AG20443 (cell line): ENCODE results near the gene ANKLE1.

Experiments
- DNase-seq: peaks from one replicate; pipeline ENCODE4 v3.0.0; 2012; ENCODE audit warnings: low spot score, mixed read lengths

ANKLE1 gene

GRCh38 chr19:17307876-17308377, 26.2 kb downstream of the ANKLE1 start:
- DNase-seq, result no peak

DNA sequence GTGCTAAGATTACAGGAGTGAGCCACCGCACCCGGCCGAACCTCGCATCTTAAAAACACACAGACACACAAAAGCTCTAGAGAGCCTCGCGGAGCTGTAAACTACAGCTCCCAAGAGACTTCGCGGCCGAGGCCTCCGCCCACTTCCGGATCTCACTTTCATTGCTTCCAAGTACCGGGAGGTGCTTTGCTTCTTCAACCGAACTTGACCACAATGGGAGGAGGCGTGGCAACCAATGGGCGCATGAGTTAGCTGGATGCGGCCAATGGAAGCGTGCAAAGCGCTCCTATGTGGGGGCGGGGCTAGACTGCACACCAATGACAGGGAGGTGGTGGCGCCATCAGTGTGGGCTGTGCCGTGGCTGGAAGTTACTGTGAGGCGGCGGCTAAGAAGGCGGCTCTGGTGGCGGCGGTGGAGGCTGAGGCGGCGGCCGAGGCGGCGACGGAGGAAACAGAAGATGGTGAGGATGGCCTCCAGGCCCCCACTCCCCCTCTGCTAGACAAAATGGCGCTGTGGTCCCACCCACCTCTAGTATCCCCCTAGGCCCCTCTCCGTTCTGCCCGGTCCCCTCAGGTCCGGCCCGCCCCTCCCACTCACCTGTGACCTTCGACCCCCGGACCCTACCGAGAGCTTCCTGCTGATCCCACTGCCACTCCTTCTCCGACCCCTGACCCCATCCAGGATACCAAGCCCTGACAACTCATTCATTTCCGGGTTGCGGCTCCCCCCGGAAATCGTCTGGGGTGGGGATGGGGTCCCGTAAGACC, 27.7 kb downstream of the ANKLE1 start, which contains the start of gene DDA1:
Gene DDA1 (plus strand): TSS at position 366 of the 767 bp plus-strand sequence. CDS start 92 bp downstream, at position 458.
- peak; percentile 98 for DNase-seq

DNA sequence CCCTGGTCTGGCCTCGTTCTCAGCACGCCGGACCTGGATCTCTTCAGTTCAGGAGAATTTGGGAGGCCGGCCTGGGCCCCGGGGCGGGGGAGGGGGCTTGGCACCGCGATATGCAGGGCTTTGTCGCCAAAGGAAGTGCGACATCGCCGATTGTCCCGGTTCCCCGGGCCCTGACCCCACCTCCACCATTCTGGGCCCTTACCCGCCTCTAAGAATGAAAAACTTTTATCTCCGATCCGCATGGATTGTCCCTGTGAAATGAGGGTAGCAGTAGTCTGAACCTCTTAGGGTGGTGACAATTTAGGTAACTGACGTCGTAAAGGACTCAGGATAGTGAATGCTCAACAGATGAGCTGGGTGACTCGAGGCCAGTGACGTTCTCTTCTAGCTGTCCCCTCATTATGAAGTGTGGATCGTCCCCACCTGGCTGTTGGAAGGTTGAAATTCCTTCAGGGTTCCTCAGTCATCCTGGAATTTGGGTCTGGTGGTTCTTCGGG, 28.3 kb downstream of the ANKLE1 start:
- DNase-seq, result no peak

DNA sequence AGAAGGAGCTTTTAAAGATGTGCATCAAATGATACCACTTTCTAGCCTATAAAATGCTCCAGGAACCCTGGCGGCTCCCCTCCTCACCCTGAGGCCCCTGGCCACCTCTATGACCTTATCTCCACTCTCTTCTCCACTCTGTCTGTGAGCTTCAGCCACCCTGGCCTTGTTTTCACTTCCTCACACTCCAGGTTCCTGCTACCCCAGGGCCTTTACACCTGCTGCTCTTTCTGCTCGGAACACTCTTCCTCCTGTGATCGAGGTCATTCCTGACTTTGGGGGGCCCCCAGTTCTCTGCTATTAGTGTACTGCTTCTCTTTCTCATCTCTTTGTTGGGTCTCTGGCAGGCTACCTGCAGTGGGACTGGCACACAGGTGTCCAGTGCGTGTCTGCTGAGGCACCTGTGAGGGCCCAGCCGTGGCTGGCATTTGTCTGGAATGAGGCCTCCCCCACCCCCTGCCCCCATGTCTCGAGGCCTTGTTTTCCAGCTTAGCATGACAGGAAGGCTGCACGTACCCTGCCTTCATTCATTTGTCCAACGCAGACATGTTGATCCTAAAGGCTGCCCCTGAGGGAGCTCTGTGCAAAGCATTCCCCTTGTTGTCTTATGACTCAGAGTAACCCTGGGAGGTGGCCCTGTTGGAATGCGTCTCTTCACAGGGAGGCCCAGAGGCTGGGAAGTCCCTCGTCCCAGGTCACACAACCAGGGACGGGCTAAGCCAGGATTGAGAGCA, 29.9 kb downstream of the ANKLE1 start:
- DNase-seq, result peak; percentile 46

DNA sequence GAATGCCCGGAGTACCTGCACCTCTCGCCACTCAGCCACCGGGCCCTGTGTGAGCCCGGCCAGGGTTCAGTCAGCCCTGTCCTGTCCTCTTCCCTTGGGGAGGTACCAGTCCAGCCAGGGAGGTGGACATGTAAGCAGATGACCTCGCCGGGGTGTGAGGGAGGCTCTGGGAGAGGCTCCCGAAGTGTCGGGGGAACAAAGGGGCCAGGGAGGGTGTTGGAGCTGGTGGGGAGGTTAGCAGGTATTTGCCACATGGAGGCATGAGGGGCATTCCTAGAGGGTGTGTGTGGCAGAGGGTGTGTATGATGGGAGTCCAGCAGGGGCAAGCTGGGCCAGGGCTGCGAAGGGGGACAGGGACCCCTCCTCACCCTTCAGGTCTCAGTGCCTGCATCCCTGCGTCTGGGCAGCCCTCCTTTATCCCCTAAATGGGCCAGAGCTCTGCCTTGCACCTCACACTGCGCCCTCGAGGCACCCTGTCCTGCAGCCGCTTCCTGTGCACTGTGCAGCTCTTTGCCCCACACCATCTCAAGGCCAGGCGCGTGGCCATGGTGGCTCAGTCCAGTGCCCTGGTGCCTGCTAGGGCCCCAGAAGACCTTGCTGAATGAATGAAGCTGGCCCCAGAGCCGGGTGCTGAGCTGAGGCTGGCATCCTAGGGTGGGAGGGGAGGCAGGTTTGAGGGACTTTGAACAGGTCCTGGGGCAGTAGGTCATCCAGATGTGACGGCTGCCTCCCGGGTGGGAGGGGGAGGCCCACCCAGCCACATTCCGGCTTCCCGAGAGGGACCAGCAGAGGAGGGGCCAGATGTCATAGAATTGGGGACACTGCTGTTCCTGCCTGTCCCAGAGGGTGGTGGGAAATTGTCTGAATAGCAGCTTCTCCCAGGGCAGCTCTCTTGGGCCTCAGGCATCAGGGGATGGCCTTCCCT, 30.8 kb downstream of the ANKLE1 start:
- no peak for DNase-seq

DNA sequence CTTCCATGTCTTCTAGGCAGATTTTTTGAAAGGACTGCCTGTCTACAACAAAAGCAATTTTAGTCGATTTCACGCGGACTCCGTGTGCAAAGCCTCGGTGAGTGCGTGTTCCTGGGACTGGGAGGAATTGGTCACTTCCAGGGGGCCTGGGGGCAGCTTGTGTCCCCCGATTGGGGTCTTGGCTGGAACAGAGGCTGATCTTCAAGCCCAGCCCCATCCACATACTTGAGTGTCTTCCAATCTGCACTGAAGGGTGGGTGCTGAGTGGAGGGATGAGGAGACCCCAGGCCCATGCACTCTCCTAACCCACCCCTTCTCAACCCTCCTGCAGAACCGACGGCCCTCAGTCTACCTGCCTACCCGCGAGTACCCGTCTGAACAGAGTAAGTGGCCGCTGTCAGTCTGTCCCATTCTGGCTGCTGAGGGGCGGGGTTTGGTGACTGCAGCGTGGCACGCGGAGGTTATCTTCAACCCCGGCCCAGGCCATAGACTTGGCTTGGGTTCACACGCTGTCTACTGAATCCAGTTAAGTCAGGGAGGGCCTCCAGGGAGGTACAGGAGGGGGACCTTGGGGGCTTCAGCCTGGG, 32.4 kb downstream of the ANKLE1 start:
- DNase-seq, result no peak

GRCh38 chr19:17318966-17319365, 37.3 kb downstream of the ANKLE1 start:
- no peak for DNase-seq

DNA sequence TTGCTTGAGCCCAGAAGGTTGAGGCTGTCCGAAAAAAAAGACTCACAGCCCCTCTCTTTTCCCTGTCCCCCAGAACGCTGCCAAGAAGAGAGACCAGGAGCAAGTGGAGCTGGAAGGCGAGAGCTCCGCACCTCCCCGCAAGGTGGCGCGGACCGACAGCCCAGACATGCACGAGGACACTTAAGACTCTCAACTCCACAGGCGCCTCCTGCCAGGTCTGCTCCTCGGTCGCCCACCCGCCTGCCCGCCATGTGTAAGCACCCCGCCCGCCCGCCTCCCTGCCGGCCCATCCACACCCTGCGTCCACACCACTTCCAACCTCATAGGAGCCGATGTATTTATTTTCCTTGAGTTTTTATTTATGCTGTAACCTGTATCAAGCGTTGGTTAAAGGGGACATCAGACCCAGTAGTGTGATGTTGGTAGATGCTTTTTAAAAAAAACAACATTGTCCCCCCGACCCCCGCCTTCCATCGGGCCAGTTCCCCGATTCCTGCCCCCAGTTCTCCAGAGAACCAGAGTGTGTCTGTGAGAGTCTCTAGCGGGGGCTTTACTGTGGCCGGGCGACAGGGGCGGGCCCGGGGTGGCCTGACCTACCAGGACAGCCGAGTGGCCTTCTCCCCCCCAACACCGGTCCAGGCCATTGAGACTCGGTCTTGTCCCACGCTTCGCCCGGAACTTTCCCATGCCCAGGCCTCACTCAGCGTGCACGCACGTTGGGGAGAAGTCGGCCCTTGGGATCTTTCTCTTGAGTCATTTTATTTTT, 38.0 kb downstream of the ANKLE1 start:
- DNase-seq, result no peak

GRCh38 chr19:17320435-17320834, 38.7 kb downstream of the ANKLE1 start:
- no peak for DNase-seq

- DNase-seq, result no peak
Measured at GRCh38 chr19:17321655-17322489, 40.2 kb downstream of the ANKLE1 start.

GRCh38 chr19:17322854-17323253, 41.2 kb downstream of the ANKLE1 start:
- DNase-seq, result no peak

GRCh38 chr19:17323300-17323963, 41.7 kb downstream of the ANKLE1 start:
- DNase-seq, result no peak

- no peak for DNase-seq
Measured at GRCh38 chr19:17323964-17324332, 42.2 kb downstream of the ANKLE1 start.

DNA sequence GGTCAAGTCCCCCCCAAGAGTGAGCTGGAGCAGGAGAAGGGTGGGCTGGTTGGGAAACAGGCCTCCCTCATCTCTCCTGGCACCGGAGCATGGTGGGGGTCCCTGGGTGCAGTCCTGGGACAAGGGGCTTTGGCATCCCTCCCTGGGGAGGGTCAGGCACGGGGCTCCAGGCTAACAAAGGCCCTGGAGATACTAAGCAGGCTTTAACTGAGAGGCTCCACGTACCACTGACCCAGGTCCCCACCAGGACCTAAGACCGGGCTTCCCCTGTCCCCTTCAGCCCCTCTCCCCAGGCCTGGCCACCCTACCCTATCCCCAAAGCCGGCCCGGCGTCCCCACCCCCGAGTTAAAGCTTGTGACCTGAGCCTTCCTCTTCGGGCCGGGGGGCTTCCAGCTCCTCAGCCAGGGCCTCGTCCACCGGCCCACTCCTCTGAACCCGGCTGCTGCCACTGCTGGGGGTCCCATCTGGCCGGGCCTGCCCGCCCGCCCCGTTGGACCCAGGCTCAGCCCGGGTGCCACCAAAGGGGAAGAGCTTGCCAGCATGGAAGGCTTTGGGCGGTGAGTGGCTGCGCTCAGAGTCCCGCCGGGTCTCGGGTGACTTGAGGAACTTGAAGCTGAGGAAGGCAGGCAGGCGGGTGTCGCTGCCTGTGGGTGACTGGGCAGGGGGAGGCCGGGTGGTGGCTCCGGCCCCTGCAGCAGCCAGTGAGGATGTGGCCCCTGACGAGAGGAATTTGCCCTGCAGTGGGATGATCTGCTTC, 42.8 kb downstream of the ANKLE1 start:
- no peak for DNase-seq

DNA sequence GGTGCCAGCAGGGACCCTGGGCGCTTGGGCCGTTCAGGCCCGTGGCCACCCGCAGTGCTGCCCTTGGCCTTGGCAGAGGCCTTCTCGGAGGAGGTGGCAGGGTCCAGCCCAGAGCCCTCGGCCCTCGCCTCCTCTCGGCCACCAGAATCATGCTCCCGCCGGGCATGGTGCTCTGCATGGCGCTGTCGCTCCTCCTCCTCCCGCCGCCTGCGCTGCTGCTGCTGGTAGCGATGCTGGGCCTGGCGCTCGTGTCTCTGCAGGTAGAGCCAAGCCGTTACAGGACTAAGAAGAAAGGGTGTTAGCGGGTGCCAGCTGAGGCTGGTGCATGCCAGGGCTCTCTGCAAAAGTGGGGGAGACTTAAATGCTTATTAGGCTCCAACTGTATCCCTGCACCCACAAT, 43.4 kb downstream of the ANKLE1 start:
- DNase-seq, result no peak

- no peak for DNase-seq
Measured at GRCh38 chr19:17325881-17326594, 44.3 kb downstream of the ANKLE1 start.

DNA sequence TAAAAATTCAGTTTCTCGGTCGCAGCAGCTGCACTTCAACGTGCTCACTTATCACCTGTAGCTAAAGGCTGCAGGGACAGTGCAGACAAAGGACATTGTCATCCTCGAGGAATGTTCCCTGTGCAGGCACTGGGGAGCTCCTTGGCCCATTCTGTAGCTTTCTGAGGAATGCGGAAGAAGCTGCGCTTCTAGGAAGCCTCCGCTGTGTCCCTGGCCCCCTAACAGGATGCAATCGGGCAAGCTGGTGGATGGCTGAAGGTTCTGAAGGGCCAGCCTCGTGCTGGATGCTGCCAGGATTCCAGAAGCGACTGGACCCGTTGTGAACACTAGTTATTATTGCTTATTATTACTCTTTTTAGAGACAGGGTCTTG, 44.9 kb downstream of the ANKLE1 start:
- no peak for DNase-seq

DNA sequence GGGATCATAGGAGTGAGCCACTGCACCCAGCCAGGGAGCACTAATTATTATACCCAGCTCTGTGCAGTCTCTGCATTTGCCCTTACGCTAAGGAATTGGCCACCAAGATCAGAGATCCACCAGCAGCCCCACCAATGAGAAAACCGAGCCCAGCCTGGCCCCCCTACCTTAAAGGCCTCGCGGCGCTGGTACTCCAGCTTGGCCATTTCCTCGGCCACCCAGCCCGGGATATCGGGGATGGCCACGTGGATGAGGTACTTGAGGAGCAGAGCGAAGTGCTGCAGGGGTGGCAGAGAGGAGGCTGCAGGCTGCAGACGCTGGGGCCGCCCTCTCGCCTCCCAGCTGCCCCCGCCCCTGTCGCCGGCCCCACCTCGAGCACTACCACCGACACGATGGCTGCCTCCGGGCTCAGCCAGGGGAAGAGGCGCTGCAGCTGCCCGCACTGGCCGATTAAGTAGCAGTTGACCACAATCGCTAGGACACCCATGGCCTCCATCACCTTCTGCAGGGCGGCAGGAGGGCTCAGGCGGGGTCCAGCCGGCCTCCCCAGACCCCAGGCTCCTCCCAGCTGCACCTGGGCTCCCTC, 45.5 kb downstream of the ANKLE1 start:
- DNase-seq, result no peak
